CD14-positive monocyte (primary cell): ENCODE measurements around the gene FRMD6. TPM values are rescaled to one million over a fixed set of nuclear protein-coding genes. Genes with fewer than 3 reads are reported as not detected.

ENCODE experiments used
- DNase-seq, 3 donors: peaks; one replicate each; pipeline ENCODE4 v3.0.0-alpha.2; 2011 to 2022
- H2AFZ ChIP-seq: 2 replicates; pipeline ENCODE4 v1.6.0; 2012; ENCODE audit warnings: mild to moderate bottlenecking, low read depth, low read length, inconsistent platforms; ENCODE audit not compliant: insufficient read depth, poor library complexity, severe bottlenecking
- H3K27ac ChIP-seq, 2 donors: 1 replicate in 1 of 2; 2 replicates in 1 of 2; pipeline ENCODE4 v1.5.1; 2012 to 2013; ENCODE audit warnings: low read length in 2 of 2, control low read depth in 1 of 2, inconsistent platforms in 1 of 2, low read depth in 1 of 2, mild to moderate bottlenecking in 1 of 2
- H3K27me3 ChIP-seq, 2 donors: one replicate each; pipeline versions ENCODE4 v1.6.0 to v1.6.1; 2011 to 2013; ENCODE audit warnings: low read length in 2 of 2; ENCODE audit not compliant: control insufficient read depth in 2 of 2, insufficient read depth in 2 of 2
- H3K36me3 ChIP-seq, 2 donors: replicated peaks in 1 of 2; 1 replicate in 1 of 2; 2 replicates in 1 of 2; pipeline versions ENCODE4 v1.5.1 to v1.6.1; 2012 to 2013; ENCODE audit warnings: low read length in 2 of 2, control low read depth in 1 of 2, inconsistent platforms in 1 of 2, mild to moderate bottlenecking in 1 of 2; ENCODE audit not compliant: insufficient read depth in 2 of 2, control insufficient read depth in 1 of 2
- H3K4me1 ChIP-seq, 2 donors: 1 replicate in 1 of 2; 2 replicates in 1 of 2; pipeline versions ENCODE4 v1.5.1 to v1.6.1; 2012 to 2013; ENCODE audit warnings: low read length in 2 of 2, control low read depth in 1 of 2, inconsistent platforms in 1 of 2, mild to moderate bottlenecking in 1 of 2, moderate library complexity in 1 of 2; ENCODE audit not compliant: insufficient read depth in 2 of 2, control insufficient read depth in 1 of 2
- H3K4me2 ChIP-seq: replicated peaks from 2 replicates; pipeline ENCODE3; 2012; ENCODE audit warnings: low read length, moderate library complexity, mild to moderate bottlenecking; ENCODE audit not compliant: poor library complexity, severe bottlenecking; ENCODE audit errors: extremely low read depth
- H3K4me3 ChIP-seq, 3 experiments: fragments of 200-600 bp in 1 of 3; sonication (generic) in 1 of 3; replicated peaks in 1 of 3; 1 replicate in 2 of 3; 2 replicates in 1 of 3; pipeline ENCODE4 v1.5.1; 2011 to 2013; ENCODE audit warnings: low read length in 3 of 3, mild to moderate bottlenecking in 3 of 3, control low read depth in 2 of 3, low read depth in 2 of 3, inconsistent platforms in 1 of 3, moderate library complexity in 1 of 3
- H3K79me2 ChIP-seq: 2 replicates; pipeline ENCODE4 v1.6.0; 2012; ENCODE audit warnings: mild to moderate bottlenecking, control low read depth, inconsistent platforms, low read length, moderate library complexity; ENCODE audit not compliant: insufficient read depth
- H3K9ac ChIP-seq: 2 replicates; pipeline ENCODE4 v1.6.0; 2017; ENCODE audit warnings: low read length, mild to moderate bottlenecking; ENCODE audit not compliant: insufficient read depth, poor library complexity, severe bottlenecking
- H3K9me3 ChIP-seq, 2 donors: replicated peaks in 1 of 2; 1 replicate in 1 of 2; 2 replicates in 1 of 2; pipeline versions ENCODE4 v1.5.1 to v1.6.1; 2012 to 2013; ENCODE audit warnings: low read length in 2 of 2, control low read depth in 1 of 2; ENCODE audit not compliant: control insufficient read depth in 1 of 2, insufficient read depth in 1 of 2
- H4K20me1 ChIP-seq: 2 replicates; pipeline ENCODE4 v1.6.0; 2012; ENCODE audit warnings: mild to moderate bottlenecking, low read length, control low read depth, moderate library complexity; ENCODE audit not compliant: insufficient read depth
- H3K27ac Mint-ChIP-seq, 7 donors: one replicate each; pipeline ENCODE4 v1.8.0; 2020; ENCODE audit warnings: mild to moderate bottlenecking in 7 of 7, mixed read lengths in 7 of 7, moderate library complexity in 6 of 7, inconsistent platforms in 2 of 7
- H3K27me3 Mint-ChIP-seq, 3 donors: one replicate each; pipeline ENCODE4 v1.8.0; 2021 to 2022; ENCODE audit warnings: low read depth in 3 of 3, mild to moderate bottlenecking in 3 of 3, mixed read lengths in 3 of 3, moderate library complexity in 3 of 3, inconsistent platforms in 1 of 3
- H3K36me3 Mint-ChIP-seq, 2 donors: one replicate each; pipeline ENCODE4 v1.8.0; 2020; ENCODE audit warnings: mixed read lengths in 2 of 2, inconsistent platforms in 1 of 2, mild to moderate bottlenecking in 1 of 2
- H3K4me1 Mint-ChIP-seq: one replicate; pipeline ENCODE4 v1.8.0; 2020; ENCODE audit warnings: mild to moderate bottlenecking, mixed read lengths
- H3K4me3 Mint-ChIP-seq, 2 donors: one replicate each; pipeline ENCODE4 v1.8.0; 2020; ENCODE audit warnings: mild to moderate bottlenecking in 2 of 2, mixed read lengths in 2 of 2, moderate library complexity in 1 of 2
- H3K9me3 Mint-ChIP-seq, 7 donors: one replicate each; pipeline ENCODE4 v1.8.0; 2020 to 2022; ENCODE audit warnings: mixed read lengths in 7 of 7, mild to moderate bottlenecking in 6 of 7, moderate library complexity in 6 of 7, inconsistent platforms in 2 of 7
- WGBS: methylation state at CpG from one replicate; pipeline ENCODE4 v1.1.5; 2013; ENCODE audit warnings: missing lambda C conversion rate; ENCODE audit not compliant: insufficient coverage; 5-methylcytosine and 5-hydroxymethylcytosine counted together
- intact Hi-C, 2 donors: fragments of 100-400 bp; cut with micrococcal nuclease; formaldehyde crosslinking; loops; one replicate each; pipeline versions ENCODE4 v1.15.0 to v1.15.1; 2023
- polyA plus RNA-seq, 3 donors: library from polyadenylated mRNA; depleted of rRNA in 1 of 3; unstranded in 2 of 3; stranded (reverse) in 1 of 3; fragments of 300-500 nt in 2 of 3; fragments of >200 nt in 1 of 3; fragmentation: Illumina TruSeq in 2 of 3; gene quantifications; 1 replicate in 2 of 3; 2 replicates in 1 of 3; pipeline ENCODE4 v1.2.3, GENCODE V29; 2012 to 2021
- TF ChIP-seq, protein P1 (sequence below): fragments of 200-600 bp; IDR thresholded peaks from one replicate; pipeline ENCODE4 v1.8.0; 2022; ENCODE audit warnings: antibody characterized with exemption, mild to moderate bottlenecking

FRMD6 gene
- polyA plus RNA-seq, 3 donors: 0.12 to 0.25 (median 0.12) TPM

DNA sequence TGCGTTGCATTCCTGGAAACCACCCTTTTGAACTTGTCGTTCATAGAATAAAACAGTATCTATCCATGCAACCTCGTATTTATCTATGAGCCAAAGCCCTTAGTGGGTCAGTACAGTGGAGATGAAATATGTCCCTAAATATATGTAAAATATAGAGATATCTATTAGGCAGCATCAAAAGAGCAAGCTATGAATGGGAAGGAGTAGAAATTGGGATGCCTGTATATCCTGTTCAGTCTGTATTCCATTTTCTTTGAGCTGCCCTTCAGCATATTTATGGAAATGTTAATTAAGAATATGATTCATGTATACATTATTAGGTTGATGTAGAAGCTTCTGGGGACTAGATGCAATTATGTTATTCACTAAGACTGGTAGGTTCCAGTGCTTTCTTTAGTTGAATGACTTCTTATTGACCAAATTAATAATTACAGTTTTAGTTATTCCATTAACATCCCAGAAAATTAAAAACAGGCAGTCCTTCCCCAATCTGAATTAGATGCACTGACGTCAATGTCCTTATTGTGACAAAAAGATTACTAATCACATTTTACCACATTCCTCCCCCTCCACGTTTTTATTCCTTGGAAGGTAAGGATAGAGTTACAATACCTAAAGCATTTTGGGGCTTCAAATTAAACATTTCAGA, 11.9 kb upstream of the FRMD6 start:
- H3K9me3 Mint-ChIP-seq: peaks cover 0 to 5% (median 0%) of the 10 kb centered on the region in 7 donors
- TF ChIP-seq, protein P1, sequence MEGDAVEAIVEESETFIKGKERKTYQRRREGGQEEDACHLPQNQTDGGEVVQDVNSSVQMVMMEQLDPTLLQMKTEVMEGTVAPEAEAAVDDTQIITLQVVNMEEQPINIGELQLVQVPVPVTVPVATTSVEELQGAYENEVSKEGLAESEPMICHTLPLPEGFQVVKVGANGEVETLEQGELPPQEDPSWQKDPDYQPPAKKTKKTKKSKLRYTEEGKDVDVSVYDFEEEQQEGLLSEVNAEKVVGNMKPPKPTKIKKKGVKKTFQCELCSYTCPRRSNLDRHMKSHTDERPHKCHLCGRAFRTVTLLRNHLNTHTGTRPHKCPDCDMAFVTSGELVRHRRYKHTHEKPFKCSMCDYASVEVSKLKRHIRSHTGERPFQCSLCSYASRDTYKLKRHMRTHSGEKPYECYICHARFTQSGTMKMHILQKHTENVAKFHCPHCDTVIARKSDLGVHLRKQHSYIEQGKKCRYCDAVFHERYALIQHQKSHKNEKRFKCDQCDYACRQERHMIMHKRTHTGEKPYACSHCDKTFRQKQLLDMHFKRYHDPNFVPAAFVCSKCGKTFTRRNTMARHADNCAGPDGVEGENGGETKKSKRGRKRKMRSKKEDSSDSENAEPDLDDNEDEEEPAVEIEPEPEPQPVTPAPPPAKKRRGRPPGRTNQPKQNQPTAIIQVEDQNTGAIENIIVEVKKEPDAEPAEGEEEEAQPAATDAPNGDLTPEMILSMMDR: no peak

DNA sequence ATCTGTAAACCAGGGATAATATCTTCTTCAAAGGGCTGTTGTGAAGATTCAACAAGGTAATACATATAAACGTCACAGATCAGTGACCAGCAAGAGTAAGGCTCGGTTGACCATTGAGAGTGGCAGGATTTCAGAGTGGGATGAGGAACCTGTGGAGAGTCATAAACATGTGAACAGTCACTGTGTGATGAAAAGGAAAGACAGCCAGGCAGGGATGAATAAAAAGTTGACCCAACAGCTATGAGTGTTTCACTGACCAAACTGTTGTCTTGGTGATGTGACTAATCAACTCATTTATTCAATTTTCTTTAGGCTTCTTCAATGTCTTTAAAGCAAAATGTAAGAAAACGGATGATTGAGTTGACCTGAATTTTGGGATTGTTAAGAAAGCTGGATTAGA, 8.6 kb upstream of the FRMD6 start:
- TF ChIP-seq, protein P1: no peak
- H3K4me3 ChIP-seq: no peak overlapping the region
- H3K36me3 Mint-ChIP-seq: no peaks in the 10 kb centered on the region
- no peaks in the 10 kb centered on the region for H3K79me2 ChIP-seq
- H3K4me3 Mint-ChIP-seq: no peak overlapping the region
- H3K27ac ChIP-seq: no peak overlapping the region
- no peak overlapping the region for H3K4me2 ChIP-seq
- no peaks in the 10 kb centered on the region for H3K4me1 Mint-ChIP-seq
- no peak for DNase-seq
- no peak overlapping the region for H3K9ac ChIP-seq
- no peak overlapping the region for H3K27ac Mint-ChIP-seq
- no peak overlapping the region for H2AFZ ChIP-seq
- intact Hi-C loops: no loop called here
- H3K36me3 ChIP-seq: no peaks in the 10 kb centered on the region
- H3K9me3 Mint-ChIP-seq: peaks cover 0 to 3% (median 0%) of the 10 kb centered on the region in 7 donors
- no peaks in the 10 kb centered on the region for H3K4me1 ChIP-seq
- no peaks in the 10 kb centered on the region for H3K27me3 ChIP-seq
- no peaks in the 10 kb centered on the region for H3K9me3 ChIP-seq
- H3K27me3 Mint-ChIP-seq: peaks cover 1 to 7% (median 3%) of the 10 kb centered on the region in 3 donors
- WGBS: 95% methylated on average over 3 of the region's 3 CpGs
- H4K20me1 ChIP-seq: no peaks in the 10 kb centered on the region

More for the DNA sequence above, 11.9 kb upstream of the FRMD6 start:
- H3K4me2 ChIP-seq: no peak overlapping the region
- H3K27ac ChIP-seq: no peak overlapping the region
- Mint-ChIP-seq H3K4me3 (no peak overlapping the region), H3K4me1 (no peaks in the 10 kb centered on the region), H3K36me3 (no peaks in the 10 kb centered on the region), H3K27me3 (peaks cover 2 to 13% (median 10%) of the 10 kb centered on the region in 3 donors), H3K27ac (no peak overlapping the region)
- no peaks in the 10 kb centered on the region for H3K9me3 ChIP-seq
- no peaks in the 10 kb centered on the region for H3K4me1 ChIP-seq
- no peak overlapping the region for H3K9ac ChIP-seq
- no peak overlapping the region for H3K4me3 ChIP-seq
- H3K79me2 ChIP-seq: no peaks in the 10 kb centered on the region
- no CpG with 5 or more reads among the region's 5 CpGs for WGBS
- no peaks in the 10 kb centered on the region for H4K20me1 ChIP-seq
- no peak overlapping the region for H2AFZ ChIP-seq
- H3K27me3 ChIP-seq: peaks cover 0 to 2% of the 10 kb centered on the region in 2 donors
- intact Hi-C loops: no loop called here
- no peaks in the 10 kb centered on the region for H3K36me3 ChIP-seq
- no peak for DNase-seq
